ENCODE data around the gene NSFL1C.

The NSFL1C gene

DNA sequence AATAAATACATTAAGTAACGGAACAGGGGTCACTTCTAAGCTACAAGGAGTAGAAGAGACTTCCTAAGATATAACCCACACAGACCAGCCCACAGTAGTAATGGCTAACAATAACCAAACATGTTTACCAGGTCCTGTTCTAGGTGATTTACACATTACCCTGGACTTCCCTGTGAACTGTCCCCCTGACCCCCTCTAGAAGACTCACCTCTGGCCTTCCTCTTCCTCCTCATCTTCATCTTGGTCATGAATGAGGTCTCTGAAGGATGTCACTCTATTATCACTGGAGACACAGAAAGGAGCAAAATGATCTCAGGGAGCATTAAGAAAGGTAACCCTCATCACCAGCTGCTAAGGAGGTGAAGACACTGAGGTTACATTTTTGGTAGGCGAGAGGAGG lies 8.7 kb downstream of the NSFL1C start:
- DNase-seq: no peak

DNA sequence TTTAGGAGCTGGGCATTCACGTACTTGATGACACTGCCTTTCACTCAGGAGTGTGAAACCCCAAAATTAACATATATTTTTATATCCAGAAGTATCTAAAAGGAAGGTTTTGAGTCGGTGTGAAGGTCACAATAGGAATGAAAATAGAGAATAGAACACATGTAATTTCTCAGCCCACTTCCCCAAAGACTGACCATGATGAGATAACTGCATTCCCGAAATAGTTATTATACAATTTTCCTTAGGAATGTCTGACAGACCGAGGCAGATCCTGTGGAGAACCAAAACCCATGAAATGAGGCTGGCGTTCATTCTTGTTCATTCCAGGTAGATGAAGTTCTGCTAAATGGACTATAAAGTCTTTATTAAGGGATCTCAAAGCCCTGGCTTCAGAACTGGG lies 10.3 kb downstream of the NSFL1C start:
- peak; percentile 30 for DNase-seq

DNA sequence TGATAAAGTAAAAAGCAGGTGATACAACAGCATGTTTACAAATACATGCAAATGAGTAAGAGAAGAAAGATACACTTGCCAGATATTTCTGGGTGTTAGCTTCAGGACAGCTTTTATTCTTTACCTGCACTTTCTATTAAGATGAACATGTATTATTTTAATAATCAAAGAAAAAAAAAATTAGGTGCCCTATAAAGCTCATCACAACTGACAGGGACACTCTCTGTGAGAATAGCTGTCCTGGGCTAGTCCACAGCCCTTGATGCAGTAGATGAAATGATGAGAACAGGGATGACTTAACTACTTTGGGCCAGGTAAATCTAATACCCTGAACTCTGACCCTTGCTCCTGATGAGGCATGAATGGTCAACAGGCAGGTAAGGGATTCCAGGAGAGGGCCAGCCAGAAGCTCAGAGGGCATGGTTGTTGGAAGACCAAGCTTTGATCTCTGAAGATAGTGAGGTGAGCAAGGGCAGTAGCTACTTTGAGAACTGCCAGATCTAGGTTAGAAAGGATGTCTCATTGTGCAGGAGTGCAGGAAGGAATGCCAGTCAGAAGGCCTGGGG lies 15.6 kb downstream of the NSFL1C start:
- DNase-seq: no peak

DNA sequence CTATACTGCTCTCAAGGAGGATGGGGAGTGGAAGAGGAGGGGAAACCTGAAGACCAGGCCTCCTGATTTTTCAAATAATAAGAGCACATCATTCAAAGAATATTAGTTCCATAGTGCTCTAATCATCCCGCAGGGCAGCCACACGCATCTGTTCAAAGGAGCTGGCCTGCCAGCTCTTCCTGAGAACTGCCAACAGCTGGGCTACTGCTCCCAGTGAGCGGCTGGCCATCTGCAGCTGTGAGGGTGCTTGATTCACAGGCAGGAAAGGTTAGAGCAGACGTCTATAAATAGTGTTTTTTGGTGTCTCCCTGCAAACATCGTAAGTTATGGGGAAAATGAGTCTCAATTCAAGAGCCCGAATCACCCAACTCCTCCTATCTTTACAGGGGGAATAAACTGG lies 17.3 kb downstream of the NSFL1C start:
- DNase-seq: no peak

DNA sequence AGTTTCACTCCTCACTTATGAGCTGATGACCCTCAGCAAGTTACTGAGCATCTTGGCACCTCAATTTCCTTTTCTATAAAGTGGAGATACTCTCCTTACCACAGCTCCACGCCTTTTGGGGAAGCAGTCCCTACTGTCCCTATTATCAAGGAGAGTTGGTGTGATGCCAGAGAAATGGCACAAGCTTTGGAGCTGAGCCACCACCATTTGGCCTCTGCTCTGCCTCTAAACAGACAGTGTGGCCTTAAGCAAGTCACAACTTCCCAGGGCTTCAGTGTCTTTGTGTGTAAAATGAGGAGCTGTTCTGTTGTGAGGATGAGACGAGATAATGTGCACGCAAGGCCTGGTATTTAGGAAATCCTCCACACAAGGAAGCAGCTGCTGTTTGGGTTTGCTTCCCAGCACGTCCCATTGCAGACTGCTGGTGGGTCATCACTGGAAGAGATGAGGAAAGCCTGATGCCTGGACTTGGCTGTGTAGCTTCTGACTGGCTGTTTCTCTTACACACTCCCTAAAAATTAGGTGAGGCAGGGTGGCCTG lies 18.5 kb downstream of the NSFL1C start:
- DNase-seq: no peak

DNA sequence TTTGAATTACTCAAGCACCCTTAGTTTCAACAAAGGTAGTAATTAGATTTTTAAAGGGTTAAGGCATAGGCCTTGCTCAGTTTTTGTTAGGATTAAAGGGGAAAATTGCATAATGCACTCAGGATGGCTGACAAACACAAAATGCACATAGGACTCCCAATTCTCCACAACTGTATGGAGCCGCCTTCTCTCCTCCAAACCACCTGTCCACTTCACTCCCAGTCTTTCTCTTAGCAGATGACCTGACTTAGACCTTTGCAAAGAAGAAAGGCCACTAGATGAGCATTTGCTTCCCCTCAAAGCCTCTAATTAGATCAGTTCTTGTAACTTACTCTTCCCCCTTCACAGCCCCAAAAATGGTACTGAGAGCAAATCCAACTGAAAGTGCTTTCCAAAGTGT lies 20.1 kb downstream of the NSFL1C start:
- DNase-seq: no peak

DNA sequence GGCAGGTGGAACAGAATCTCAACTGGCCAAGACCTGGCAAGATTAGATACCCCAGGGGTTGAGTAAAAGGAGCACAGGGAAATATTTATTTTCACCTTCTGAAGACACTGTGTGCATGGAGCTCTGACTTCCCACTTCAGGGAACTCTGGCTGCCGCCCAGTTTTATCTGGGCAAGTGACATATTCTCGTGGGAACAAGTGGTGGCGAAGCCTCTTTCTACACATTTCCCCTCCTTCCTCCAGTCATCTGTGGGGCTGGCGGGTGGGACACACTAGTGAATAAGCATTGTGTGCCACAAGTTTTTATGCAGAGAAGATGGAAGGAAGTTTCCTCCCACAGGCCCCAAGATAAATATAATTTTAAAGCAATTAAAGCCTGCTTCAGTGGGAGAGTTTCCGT lies 23.6 kb downstream of the NSFL1C start:
- DNase-seq: no peak

DNA sequence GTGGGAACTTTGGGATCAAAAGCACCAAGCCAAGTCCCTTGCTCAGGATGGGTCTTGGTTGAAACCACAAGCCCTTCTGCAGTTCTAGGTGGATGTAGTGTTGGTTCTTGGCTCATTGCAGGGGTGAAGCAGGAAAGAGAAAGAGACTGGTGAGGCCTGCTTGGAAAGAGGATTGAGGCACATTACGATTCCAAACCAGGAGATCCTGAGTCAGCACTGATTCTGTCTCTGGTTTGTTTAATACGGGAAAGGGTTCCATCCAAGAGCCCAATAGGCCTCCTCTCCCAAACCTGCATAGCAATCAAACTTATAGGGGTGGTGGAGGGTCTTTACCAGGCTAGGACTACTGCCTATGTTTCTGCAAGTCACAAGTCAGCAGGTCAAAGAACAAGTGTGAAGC lies 24.3 kb downstream of the NSFL1C start:
- no peak for DNase-seq

DNA sequence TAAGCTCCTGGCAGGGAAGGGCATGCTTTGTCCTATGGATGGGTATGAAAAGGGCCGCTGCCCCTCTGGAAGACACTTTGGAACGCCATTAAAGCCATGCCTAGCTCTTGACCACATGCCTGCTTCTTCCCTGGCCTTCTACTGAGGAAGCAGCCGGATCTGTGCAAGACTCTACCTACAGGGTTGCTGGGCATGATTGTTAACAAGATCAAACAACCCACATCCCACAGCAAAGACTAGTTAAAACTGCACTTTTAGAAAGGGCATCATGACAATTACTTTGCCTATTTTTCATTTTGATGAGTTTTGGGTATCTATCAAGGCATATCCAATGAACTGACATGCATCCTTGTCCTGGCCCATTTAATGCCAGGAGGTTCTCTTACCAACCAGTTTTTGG lies 25.5 kb downstream of the NSFL1C start:
- DNase-seq: no peak

DNA sequence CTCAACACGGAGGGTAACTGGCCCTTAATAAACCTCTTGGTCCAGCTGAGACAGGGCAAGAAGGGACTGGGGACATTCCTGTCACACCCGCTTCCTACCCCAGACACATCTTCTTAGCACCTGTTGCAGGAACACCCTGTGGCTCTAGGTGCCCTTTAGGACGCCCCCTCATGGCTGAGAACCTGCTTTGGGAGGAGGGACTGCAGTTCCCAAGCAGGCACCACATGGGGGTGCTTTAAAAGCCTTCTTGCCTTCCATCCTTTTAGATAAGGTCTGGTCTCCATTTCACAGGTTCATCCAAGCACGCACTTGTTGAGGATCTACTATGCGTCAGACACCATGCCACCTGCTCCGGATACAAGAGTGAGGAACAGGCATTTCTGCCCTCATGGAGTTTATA lies 26.6 kb downstream of the NSFL1C start:
- DNase-seq: no peak

DNA sequence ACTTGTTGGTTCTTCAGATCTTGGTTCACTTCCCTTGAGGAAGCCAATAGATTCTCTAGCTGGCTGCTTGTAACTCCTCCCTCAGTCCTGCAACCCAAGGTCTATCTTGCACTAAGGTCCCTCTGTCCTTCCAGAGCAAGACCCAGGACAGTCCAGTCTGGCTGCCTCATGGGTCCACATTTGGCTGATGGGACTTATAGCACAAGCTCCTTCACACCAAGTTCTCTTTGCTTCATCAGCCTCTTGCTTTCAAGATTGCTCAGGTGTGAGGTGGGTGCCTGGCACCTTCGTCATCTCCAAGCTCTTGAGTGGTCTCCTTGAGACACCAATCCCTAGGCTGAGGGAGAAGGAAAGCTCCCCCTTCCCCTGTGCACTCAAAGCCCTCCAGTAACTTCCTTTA lies 28.3 kb downstream of the NSFL1C start:
- no peak for DNase-seq

DNA sequence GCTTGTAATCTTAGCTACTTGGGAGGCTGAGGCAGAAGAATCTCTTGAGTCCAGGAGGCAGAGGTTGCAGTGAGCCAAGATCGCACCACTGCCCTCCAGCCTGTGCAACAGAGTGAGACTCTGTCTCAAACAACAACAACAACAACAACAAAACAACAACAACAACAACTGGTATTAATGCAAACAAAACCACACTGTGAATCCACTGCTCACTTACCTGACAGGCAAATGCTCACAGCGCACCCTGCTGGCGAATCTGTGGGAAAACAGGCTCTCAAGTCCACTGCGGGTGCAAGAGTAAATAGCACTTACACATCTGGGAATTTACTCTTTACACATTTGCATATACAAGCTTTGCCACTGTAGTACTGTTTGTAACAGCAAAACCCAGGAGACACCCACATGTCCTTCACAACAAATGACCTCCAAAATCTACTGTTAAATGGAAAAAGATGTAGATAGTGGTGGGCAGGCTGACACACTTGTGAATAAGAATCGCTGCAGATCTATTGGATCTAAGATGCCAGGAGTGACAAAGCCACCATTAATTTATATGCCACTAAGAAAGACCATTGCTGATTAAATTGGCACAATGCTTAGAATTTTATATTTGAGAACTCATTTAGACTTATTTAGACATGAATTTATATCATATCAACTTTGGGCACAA lies 29.3 kb downstream of the NSFL1C start:
- peak; percentile 63 for DNase-seq

DNA sequence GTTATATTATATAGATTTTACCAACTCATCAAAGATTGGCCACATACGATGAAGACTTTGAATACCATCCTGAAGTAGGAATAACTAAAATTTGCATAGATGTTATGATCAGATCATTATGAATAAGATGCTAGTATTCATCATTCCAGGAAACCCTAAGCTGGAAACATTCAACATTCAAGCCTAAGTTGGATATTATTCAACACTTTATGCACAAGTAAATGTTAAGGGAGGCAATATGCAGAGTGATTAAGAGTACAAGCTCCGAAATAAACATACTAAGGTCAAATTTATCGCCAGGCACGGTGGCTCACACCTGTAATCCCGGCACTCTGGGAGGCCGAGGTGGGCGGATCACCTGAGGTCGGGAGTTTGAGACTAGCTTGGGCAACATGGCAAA lies 30.4 kb downstream of the NSFL1C start:
- DNase-seq: no peak

DNA sequence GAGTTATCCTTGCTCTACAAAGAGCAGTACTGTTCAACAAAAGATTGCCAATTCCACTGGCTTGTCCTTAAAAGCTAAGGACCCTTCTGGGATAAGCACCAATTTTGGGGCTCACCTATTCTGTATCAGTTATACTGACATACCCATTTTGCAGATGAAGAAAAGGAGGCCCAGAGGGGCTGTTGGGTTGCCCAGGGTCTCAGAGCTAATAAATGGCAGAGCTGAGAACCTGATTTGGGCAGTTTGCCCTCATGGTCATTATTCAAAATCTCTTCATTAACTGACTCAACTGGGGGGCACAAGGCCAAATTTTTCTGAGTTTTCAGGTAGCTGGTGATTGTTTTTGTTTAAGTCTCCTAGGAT lies 31.3 kb downstream of the NSFL1C start:
- no peak for DNase-seq

DNA sequence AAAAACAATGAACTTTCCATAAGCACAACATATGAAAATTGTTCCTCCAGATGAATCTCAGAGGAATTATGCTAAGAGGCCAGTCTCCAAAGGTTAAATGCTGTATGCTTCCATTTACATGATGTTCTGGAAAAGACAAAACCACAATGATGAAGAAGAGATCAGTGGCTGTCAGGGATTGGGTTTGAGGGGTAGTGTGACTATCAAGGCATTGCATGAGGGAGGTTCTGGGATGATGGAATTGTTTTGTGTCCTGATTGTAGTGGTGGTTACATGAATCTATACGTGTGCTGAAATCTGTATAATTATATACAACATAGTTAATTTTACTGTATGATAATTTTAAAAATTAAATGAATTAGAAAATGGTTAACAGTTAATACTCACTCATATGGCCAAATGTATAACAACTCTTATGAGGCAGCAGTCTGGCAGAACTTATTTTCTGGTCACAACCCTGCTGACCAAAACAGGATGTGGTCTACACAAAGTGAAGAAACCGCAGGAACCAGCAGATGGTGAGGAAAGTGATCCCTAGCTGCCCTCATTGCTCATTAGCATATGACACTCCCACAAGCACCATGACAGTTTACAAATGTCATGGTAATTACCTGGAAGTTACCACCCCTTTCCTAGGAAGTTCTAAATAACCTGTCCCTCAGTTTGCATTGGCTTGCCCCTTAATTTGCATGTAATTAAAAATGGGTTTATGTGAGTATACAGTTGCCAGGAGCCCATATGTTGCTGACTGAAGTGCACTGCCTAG lies 31.9 kb downstream of the NSFL1C start:
- peak; percentile 63 for DNase-seq

DNA sequence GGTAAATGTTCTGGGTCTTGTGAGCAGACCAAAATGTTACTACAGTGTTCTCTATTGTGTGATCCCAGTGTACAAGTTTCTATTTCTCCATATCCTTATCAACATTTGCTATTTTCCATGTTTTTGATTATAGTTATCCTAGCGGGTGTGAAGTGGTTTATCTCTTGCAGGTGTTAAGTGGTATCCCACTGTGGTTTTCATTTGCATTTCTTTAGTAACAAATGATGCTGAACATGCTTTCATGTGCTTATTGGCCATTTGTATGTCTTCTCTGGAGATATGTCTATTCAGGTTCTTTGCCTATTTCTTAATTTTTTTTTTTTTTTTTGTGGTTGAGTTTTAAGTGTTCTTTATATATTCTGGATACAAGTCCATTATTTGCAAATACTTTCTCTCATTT lies 35.5 kb downstream of the NSFL1C start:
- no peak for DNase-seq

DNA sequence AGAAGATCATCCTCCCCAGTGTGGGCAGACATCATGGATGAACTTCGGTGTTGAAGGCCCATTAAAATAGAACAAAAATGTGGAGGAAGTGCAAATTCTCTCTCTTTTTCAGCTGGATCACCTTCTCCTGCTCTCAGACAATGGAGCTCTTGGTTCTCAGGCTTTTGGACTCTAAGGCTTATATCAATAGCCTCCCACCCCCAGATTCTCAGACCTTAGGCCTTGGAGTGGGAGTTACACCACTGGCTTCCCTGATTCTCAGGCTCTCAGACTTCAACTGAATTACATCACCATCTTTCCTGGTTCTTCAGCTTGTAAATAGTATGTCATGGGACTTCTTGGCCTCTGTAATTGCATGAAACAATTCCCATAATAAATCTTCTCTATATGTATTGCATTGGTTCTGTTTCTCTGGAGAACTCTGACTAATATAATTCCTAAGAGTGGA lies 36.6 kb downstream of the NSFL1C start:
- peak; percentile 39 for DNase-seq

DNA sequence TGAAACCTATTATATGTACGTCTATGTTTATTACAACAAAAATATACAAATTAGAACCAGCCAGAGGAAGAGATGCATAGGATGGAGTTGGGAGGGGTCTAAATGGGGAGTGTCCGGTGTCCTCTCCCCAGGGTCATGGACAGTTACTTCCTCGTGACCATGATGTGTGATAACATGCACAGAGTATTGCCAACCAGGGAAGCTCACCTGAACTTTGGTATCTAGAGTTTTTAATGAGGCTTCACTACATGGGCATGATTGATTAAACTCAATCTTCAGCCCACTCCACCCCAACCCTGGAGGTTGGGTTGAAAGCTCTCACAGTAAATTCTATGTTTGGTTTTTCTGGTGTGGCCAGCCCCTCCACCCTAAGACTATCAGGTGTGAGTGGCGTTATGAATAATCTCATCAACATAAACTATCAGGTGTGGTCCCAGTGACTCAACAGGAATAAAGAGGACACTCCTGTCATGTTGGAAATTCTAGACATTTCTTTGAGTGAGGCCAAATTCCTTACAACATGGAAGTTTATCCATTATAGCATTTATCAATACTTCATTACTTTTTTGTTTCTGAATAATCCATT lies 37.4 kb downstream of the NSFL1C start:
- no peak for DNase-seq

DNA sequence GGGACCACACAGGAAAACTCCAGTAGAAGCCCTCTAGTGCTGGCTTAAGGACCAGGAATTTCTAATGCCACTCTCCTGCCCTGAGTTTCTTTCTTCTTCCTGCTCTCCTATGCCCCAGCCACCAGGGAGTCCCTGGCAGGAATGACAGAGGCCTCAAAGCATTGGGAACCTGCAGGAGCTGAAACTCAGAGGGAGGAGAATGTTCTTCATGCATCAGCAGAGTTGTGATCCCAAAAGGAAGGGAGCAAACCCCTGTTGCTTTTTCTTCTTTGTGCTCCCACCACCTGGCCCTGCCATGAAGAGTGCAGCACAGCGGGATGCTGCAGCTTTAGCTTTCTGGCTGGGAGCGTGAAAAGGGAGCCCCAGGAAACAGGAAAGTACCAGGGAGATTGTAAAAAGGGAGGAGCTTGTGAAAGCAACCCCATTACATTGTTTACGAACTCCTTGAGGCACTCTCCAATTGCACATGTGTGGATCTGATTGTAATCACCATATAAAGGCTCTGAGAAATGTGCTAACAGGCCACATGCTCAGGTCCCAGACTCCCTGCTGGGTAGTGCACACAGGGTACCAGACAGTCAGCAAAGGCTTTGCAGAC lies 39.1 kb downstream of the NSFL1C start:
- DNase-seq: no peak

DNA sequence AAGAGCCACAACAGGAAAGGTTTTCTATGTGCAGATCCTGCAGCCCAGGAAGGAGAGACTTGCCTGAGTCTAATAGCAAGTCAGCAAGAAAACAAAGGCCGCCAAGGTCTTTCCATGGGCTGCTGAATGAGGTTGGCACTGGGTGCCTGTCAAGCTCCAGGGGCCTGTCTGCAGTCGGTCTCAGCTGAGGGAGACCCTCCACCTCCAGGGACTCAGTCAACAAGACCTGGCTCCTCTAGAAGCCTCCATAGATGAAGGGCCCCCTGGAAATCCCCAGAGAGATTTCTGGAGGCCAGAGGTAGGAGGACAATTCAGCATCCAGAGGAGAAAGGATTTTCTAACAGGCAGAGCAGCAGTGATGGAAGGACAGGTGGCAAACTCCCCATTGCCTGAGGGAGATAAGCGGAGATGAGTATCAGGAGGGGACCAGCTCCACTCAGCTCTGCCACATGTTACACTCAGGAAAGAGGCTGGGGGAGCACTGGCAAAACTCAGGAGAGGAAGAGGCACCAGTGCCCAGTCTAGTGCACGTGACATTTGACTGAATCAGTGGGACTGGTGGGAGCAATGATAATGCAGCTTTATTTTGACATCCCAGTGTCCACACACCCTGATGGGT lies 40.3 kb downstream of the NSFL1C start:
- no peak for DNase-seq

DNA sequence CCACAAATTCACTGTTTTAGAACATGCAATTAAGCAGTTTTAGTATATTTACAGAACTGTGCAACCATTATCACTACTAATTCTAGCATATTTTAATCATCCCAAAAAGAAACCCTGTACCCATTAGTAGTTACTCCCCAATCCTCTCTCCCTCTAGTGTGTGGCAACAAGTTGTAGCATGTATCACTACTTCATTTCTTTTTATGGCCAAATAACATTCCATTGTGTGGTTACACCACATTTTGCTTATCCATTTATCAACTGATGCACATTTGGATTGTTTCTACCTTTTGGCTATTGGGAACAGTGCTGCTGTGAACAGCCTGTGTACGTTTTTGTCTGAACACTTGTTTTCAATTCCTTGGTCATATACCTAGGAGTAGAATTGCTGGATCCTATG lies 42.3 kb downstream of the NSFL1C start:
- no peak for DNase-seq

DNA sequence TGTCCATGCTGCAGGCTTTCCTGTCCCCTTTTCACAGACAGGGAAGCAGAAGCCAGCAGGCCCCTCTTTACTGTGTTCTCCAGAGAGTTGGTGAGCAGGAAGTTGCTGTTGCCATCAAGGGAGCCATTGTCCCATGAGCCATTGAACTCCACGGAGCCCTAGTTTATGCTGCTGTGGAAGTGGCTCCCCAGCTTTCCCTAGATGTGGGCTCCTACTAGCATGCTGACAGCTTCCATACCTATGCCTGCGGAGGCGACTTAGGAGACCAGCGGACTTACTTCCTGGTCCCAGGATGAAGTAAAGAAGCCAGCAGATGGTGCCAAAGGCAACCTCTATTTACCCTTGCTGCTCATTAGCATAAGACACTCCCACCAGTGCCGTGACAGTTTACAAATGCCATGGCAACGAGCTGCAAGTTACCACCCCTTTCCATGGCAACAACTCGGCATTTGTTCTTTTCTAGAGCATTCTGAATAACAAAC lies 43.0 kb downstream of the NSFL1C start:
- DNase-seq: peak; percentile 33

All from fibroblast of skin of abdomen (primary cell).